HG02642 (cell line): Measurements from ENCODE around the gene MYL12B.
A peak's percentile ranks its signal among the peaks of the same experiment; 100 is the strongest.

ENCODE experiments used
- ATAC-seq: cut with Tn5 transposase; IDR thresholded peaks from one replicate; pipeline ENCODE4 v1.9.1; 2021; ENCODE audit warnings: mild to moderate bottlenecking; ENCODE audit not compliant: unreplicated experiment, poor library complexity

Gene MYL12B

GRCh38 chr18:3257627-3258120 lies 4.3 kb upstream of the MYL12B start:
- no peak for ATAC-seq

GRCh38 chr18:3260995-3261372 lies 949 bp upstream of the MYL12B start:
- ATAC-seq: no peak

GRCh38 chr18:3262234-3263131 lies 550 bp downstream of the MYL12B start:
- peak; percentile 45 for ATAC-seq

GRCh38 chr18:3263132-3263700 lies 1.3 kb downstream of the MYL12B start:
- ATAC-seq: no peak

GRCh38 chr18:3264362-3264761 lies 2.4 kb downstream of the MYL12B start:
- ATAC-seq: no peak

GRCh38 chr18:3265564-3266033 lies 3.7 kb downstream of the MYL12B start:
- no peak for ATAC-seq

GRCh38 chr18:3266062-3266608 lies 4.2 kb downstream of the MYL12B start:
- ATAC-seq: no peak

GRCh38 chr18:3268306-3268705 lies 6.4 kb downstream of the MYL12B start:
- ATAC-seq: no peak

- no peak for ATAC-seq
These were observed 7.4 kb downstream of the MYL12B start for GRCh38 chr18:3269241-3269913.

- ATAC-seq: no peak
These were observed 8.0 kb downstream of the MYL12B start for GRCh38 chr18:3269914-3270299.

GRCh38 chr18:3273042-3273441 lies 11.1 kb downstream of the MYL12B start:
- ATAC-seq: no peak

- peak; percentile 39 for ATAC-seq
These were observed 15.8 kb downstream of the MYL12B start for GRCh38 chr18:3277643-3278213.

GRCh38 chr18:3279201-3280185 lies 17.6 kb downstream of the MYL12B start:
- ATAC-seq: peak; percentile 78

GRCh38 chr18:3281456-3282400 lies 19.8 kb downstream of the MYL12B start:
- no peak for ATAC-seq

GRCh38 chr18:3283253-3283863 lies 21.4 kb downstream of the MYL12B start:
- no peak for ATAC-seq

GRCh38 chr18:3283908-3284307 lies 22.0 kb downstream of the MYL12B start:
- no peak for ATAC-seq

- ATAC-seq: no peak
These were observed 22.6 kb downstream of the MYL12B start for GRCh38 chr18:3284501-3284900.

GRCh38 chr18:3286159-3286558 lies 24.2 kb downstream of the MYL12B start:
- ATAC-seq: no peak
